ENCODE measurements around the gene SLX4IP.

SLX4IP gene

DNA sequence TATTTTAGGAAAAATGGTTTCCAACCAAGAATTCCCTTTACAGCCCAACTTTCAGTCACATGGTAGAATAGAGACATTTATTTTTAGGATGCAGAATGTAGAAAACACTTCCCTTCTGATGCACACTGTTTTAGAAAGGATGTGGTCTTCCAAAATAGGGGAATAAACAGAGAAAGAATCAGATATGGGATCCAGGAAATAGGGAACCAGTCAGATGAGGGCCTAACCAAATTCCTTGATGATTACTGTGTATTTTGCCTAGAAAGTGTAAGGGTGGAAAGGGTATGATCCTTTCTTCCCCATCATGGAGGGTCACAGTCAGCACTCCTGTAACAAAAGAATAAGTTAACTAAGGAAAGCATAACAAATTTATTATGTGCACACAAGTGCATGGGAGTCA, 27.4 kb downstream of the SLX4IP start:
- in situ Hi-C loops (cut with MboI; ENCODE audit: low sequenced_read_pairs, unreplicated experiment), result no loop called here
- TF ChIP-seq, protein P1, sequence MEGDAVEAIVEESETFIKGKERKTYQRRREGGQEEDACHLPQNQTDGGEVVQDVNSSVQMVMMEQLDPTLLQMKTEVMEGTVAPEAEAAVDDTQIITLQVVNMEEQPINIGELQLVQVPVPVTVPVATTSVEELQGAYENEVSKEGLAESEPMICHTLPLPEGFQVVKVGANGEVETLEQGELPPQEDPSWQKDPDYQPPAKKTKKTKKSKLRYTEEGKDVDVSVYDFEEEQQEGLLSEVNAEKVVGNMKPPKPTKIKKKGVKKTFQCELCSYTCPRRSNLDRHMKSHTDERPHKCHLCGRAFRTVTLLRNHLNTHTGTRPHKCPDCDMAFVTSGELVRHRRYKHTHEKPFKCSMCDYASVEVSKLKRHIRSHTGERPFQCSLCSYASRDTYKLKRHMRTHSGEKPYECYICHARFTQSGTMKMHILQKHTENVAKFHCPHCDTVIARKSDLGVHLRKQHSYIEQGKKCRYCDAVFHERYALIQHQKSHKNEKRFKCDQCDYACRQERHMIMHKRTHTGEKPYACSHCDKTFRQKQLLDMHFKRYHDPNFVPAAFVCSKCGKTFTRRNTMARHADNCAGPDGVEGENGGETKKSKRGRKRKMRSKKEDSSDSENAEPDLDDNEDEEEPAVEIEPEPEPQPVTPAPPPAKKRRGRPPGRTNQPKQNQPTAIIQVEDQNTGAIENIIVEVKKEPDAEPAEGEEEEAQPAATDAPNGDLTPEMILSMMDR (IDR thresholded peaks at IDR 0.05; ENCODE audit: borderline replicate concordance, control extremely low read depth, extremely low read depth, insufficient read depth, missing control alignments), result no peak

DNA sequence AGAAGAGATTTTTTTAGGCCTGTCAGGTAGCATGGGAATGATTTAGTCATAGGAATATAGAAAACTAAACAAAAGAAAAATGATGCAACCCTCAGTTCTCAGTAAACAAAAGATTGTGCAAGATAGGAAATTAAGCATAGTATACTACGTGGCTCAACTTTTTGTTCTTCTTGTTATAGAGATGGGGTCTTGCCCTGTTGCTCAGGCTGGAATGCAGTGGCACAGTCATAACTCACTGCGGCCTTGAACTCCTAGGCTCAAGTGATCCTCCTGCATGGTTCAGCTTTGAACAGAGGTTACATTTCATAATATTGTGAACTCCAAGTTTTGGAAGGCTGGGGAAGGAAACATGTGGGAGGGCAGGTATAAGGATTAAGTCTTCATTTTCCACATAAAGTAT, 28.5 kb downstream of the SLX4IP start:
- no peak for DNase-seq (ENCODE audit: low spot score)
- in situ Hi-C loops (cut with MboI; ENCODE audit: low sequenced_read_pairs, unreplicated experiment), result no loop called here

More for the DNA sequence above, 27.4 kb downstream of the SLX4IP start:
- no peak for DNase-seq (ENCODE audit: low spot score)

DNA sequence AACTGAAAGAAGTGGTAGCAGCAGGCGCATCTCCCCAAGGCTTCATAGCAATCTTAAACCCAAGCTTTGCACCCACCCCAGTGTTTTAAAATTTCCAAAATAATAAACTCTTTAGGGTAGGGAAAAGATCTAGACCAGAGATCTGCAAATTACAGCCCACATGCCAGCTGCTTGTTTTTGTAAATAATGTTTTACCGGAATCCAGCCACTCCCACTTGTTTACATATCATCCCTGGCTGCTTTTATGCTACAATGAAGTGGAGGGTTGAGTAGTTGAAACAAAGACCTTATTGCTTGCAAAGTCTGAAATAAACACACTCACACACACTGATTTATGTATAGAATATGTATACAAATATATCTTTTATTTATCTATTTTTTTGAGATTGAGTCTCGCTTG, 30.0 kb downstream of the SLX4IP start:
- in situ Hi-C loops (cut with MboI; ENCODE audit: low sequenced_read_pairs, unreplicated experiment), result no loop called here
- TF ChIP-seq, protein P1 (IDR thresholded peaks at IDR 0.05; ENCODE audit: borderline replicate concordance, control extremely low read depth, extremely low read depth, insufficient read depth, missing control alignments), result no peak
- no peak for DNase-seq (ENCODE audit: low spot score)

More for the DNA sequence above, 28.5 kb downstream of the SLX4IP start:
- TF ChIP-seq, protein P1 (IDR thresholded peaks at IDR 0.05; ENCODE audit: borderline replicate concordance, control extremely low read depth, extremely low read depth, insufficient read depth, missing control alignments), result no peak

DNA sequence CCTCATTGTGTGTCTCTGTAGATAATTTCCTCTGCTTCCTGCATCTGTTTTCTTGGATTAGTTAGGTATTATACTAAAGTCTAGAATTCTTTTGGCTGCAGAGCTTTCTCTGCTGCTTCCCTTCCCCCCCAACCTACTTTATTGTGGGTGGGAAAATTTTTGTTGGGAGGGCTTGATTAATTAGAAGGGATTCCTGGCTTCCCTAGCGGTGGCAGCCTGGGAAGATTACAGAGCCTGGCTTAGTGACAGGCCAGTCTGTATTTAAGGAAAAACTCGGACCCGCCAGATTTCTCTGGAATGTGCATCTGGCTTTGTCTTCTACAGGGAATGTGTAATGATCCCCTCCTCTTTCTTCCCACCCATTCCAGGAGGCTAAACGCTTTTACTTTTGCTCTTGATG, 31.2 kb downstream of the SLX4IP start:
- TF ChIP-seq, protein P1 (IDR thresholded peaks at IDR 0.05; ENCODE audit: borderline replicate concordance, control extremely low read depth, extremely low read depth, insufficient read depth, missing control alignments), result no peak
- in situ Hi-C loops (cut with MboI; ENCODE audit: low sequenced_read_pairs, unreplicated experiment), result no loop called here
- no peak for DNase-seq (ENCODE audit: low spot score)

DNA sequence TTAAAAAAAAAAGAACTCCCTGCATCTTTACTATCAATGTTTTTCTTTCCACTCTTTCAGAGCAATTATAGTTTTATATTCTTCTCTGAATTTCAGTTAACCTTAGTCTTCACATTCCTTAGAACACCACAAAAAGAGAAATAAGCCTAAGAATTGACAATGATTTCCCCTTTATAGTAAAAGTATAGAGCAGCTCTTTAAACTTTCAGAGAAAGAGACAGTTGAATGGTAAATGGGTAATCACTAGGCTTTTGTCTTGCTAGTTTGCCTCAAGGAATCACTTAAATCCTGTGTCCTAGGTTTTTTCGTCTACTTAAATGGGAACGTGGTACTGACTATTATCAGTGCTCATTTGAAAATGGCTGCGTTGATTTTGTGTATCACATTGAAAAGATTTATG, 31.8 kb downstream of the SLX4IP start:
- DNase-seq (ENCODE audit: low spot score), result no peak
- in situ Hi-C loops (cut with MboI; ENCODE audit: low sequenced_read_pairs, unreplicated experiment), result no loop called here
- TF ChIP-seq, protein P1 (IDR thresholded peaks at IDR 0.05; ENCODE audit: borderline replicate concordance, control extremely low read depth, extremely low read depth, insufficient read depth, missing control alignments), result no peak

DNA sequence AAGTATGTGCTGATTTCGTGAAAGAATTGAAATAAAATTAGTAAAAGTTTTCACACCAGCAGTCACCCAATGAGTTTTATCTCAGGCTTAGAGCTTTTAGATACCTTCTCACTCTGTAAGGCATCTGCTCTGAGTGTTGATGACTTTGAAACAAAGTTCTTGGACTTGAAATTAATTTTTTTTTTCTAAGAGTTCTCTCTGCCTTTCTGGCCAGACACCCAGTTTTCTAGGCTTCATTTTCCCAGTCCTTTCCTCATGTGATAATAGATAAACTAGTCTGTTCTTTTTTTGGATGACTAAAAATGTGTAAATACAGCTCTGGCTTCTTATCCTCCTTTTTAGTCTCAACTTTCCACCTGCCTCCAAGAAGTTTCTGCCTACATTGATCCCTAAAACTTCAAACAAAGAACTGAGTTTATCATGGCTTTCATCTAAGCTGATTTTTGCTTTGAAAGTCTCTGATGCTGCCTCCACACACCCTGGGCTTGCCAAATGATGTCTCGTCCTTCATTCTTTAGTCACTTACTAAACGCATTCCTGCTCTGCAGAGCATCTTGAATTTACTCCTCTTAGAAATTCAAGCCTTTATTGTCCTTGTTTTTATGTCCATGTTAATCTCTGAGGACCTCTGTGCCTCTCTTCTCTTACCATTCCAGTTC, 32.7 kb downstream of the SLX4IP start:
- in situ Hi-C loops (cut with MboI; ENCODE audit: low sequenced_read_pairs, unreplicated experiment), result no loop called here
- TF ChIP-seq, protein P1 (IDR thresholded peaks at IDR 0.05; ENCODE audit: borderline replicate concordance, control extremely low read depth, extremely low read depth, insufficient read depth, missing control alignments), result no peak
- DNase-seq (ENCODE audit: low spot score), result no peak
